Muscle layer of colon (tissue), 2 donors: Measurements from ENCODE around the gene SCAF4.

ENCODE experiments used
- H3K27ac ChIP-seq: one replicate; pipeline ENCODE4 v1.7.0; 2013; ENCODE audit warnings: low read depth, mild to moderate bottlenecking, low read length, moderate library complexity
- H3K27me3 ChIP-seq, 2 donors: one replicate each; pipeline ENCODE4 v1.7.0; 2013; ENCODE audit warnings: low read length in 2 of 2, mild to moderate bottlenecking in 2 of 2; ENCODE audit not compliant: insufficient read depth in 2 of 2, control insufficient read depth in 1 of 2
- H3K36me3 ChIP-seq: one replicate; pipeline ENCODE4 v1.7.0; 2013; ENCODE audit warnings: mild to moderate bottlenecking, low read length; ENCODE audit not compliant: insufficient read depth
- H3K4me1 ChIP-seq: one replicate; pipeline ENCODE4 v1.7.0; 2013; ENCODE audit warnings: mild to moderate bottlenecking, low read length; ENCODE audit not compliant: insufficient read depth
- H3K4me3 ChIP-seq, 2 donors: one replicate each; pipeline ENCODE4 v1.7.0; 2013; ENCODE audit warnings: low read length in 2 of 2, low read depth in 1 of 2, mild to moderate bottlenecking in 1 of 2, moderate library complexity in 1 of 2
- H3K9ac ChIP-seq: one replicate; pipeline ENCODE4 v1.7.0; 2013; ENCODE audit warnings: low read length
- H3K9me3 ChIP-seq: one replicate; pipeline ENCODE4 v1.7.0; 2013; ENCODE audit warnings: mild to moderate bottlenecking, low read length
- donor health status: abdominal sarcoma.
- donor health status: Adenocarcinoma of cecum.

The SCAF4 gene

GRCh38 chr21:31711326-31711725, 20.6 kb downstream of the SCAF4 start:
- no peak overlapping the region for H3K4me3 ChIP-seq
- no peak overlapping the region for H3K27ac ChIP-seq
- peaks cover 33% of the 10 kb centered on the region for H3K4me1 ChIP-seq
- H3K9me3 ChIP-seq: no peaks in the 10 kb centered on the region
- no peak overlapping the region for H3K9ac ChIP-seq
- H3K27me3 ChIP-seq: no peaks in the 10 kb centered on the region
- H3K36me3 ChIP-seq: no peaks in the 10 kb centered on the region

- Histone ChIP-seq H3K36me3 (no peaks in the 10 kb centered on the region), H3K27ac (no peak overlapping the region), H3K4me1 (peaks cover 26% of the 10 kb centered on the region), H3K9me3 (no peaks in the 10 kb centered on the region), H3K4me3 (no peak overlapping the region), H3K27me3 (no peaks in the 10 kb centered on the region), H3K9ac (no peak overlapping the region)
Measured at GRCh38 chr21:31710586-31710985, 21.3 kb downstream of the SCAF4 start.

DNA sequence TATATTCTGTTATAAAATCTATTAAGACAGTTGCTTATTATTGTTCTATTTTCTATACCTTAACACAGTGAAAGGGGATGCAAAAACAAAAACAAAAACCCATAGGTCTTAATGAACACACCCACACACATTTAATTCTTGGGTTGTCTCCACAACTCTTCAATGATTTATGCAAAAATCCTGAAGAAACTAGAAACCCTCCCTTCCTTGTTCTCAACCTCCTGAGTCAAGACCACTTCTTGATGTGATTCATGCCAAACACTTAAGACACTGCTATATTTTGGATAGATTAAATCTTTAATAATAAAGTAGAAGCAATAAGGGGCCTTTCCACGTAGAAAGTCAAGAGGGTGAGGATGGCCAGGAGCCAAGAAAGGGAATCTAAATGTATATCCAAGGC, 23.4 kb downstream of the SCAF4 start:
- no peak overlapping the region for H3K4me3 ChIP-seq
- H3K27me3 ChIP-seq: no peaks in the 10 kb centered on the region
- no peaks in the 10 kb centered on the region for H3K9me3 ChIP-seq
- H3K4me1 ChIP-seq: peaks cover 23% of the 10 kb centered on the region
- H3K27ac ChIP-seq: no peak overlapping the region
- H3K9ac ChIP-seq: no peak overlapping the region
- peaks cover 4% of the 10 kb centered on the region for H3K36me3 ChIP-seq

DNA sequence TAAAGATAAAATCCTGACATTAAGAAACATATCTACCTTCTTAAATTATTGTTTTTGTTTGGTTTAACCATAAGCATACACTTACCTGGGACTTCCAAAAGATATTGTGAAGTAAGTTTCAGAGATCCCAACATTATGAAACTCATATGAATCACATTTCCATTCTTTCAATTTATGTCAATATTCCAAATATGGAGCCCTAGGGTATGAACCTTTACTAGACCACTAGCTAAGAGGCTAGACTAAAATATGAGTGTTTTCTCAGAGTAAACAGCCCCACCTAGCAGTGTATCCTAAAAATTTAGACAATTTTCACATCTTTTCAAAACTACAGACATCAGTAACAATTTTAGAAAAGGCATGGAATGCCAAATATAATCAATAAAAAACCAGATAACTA, 24.4 kb downstream of the SCAF4 start:
- H3K4me1 ChIP-seq: peaks cover 23% of the 10 kb centered on the region
- no peak overlapping the region for H3K27ac ChIP-seq
- no peak overlapping the region for H3K9ac ChIP-seq
- H3K9me3 ChIP-seq: no peaks in the 10 kb centered on the region
- no peaks in the 10 kb centered on the region for H3K27me3 ChIP-seq
- no peak overlapping the region for H3K4me3 ChIP-seq
- peaks cover 8% of the 10 kb centered on the region for H3K36me3 ChIP-seq

GRCh38 chr21:31706562-31706961, 25.4 kb downstream of the SCAF4 start:
- Histone ChIP-seq H3K27ac (no peak overlapping the region), H3K27me3 (no peaks in the 10 kb centered on the region), H3K36me3 (peaks cover 13% of the 10 kb centered on the region), H3K4me1 (peaks cover 23% of the 10 kb centered on the region), H3K9me3 (no peaks in the 10 kb centered on the region), H3K9ac (no peak overlapping the region), H3K4me3 (no peak overlapping the region)

GRCh38 chr21:31700040-31700439, 31.9 kb downstream of the SCAF4 start:
- Histone ChIP-seq H3K36me3 (peaks cover 50% of the 10 kb centered on the region), H3K4me3 (no peak overlapping the region), H3K27ac (no peak overlapping the region), H3K9ac (no peak overlapping the region), H3K9me3 (no peaks in the 10 kb centered on the region), H3K27me3 (no peaks in the 10 kb centered on the region), H3K4me1 (no peaks in the 10 kb centered on the region)

- Histone ChIP-seq H3K4me3 (no peak overlapping the region), H3K27ac (no peak overlapping the region), H3K4me1 (no peaks in the 10 kb centered on the region), H3K27me3 (no peaks in the 10 kb centered on the region), H3K9me3 (no peaks in the 10 kb centered on the region), H3K36me3 (peaks cover 60% of the 10 kb centered on the region), H3K9ac (no peak overlapping the region)
Measured at GRCh38 chr21:31698461-31698860, 33.5 kb downstream of the SCAF4 start.

DNA sequence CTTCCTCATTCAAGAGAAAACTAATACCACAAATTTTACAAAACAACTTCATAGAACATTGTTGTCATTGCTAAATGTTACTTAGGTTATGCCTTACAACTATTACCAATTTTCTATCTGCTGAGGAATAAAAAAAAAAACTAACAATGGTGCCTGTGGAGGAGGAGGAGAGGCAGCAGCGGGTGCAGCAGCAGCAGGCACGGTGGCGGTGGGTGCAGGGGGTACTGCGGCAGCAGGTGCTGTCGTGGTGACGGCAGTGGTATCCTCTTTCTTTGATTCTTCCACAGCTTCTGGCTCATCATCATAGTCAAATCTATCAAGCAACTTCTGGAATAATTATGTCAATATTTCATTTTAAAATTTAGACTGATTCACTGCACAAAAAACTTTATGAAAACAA, 35.5 kb downstream of the SCAF4 start:
- H3K36me3 ChIP-seq: peaks cover 69% of the 10 kb centered on the region
- no peak overlapping the region for H3K9ac ChIP-seq

DNA sequence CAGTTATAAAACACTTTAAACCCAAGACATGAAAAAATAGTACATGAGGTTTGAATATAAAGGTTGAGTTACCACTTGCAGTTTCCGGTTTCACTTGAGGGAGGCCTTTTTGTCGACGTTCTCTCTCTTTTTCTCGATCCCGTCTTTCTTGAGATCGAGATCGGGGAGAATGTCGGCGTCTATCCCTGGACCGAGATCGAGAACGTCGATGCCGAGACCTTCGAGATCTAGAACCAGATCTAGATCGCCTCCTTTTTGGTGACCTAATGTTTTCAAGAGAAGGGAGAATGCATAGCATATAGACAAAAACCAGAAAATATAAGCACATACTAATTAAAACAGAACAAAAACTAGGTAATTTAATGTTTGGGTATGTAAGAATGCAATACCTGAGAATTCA, 38.7 kb downstream of the SCAF4 start:
- H3K9ac ChIP-seq: no peak overlapping the region
- H3K27me3 ChIP-seq: no peaks in the 10 kb centered on the region
- no peak overlapping the region for H3K27ac ChIP-seq
- no peaks in the 10 kb centered on the region for H3K4me1 ChIP-seq
- no peaks in the 10 kb centered on the region for H3K9me3 ChIP-seq
- no peak overlapping the region for H3K4me3 ChIP-seq
- H3K36me3 ChIP-seq: peaks cover 74% of the 10 kb centered on the region

More for the DNA sequence above, 35.5 kb downstream of the SCAF4 start:
- Histone ChIP-seq H3K9me3 (no peaks in the 10 kb centered on the region), H3K27ac (no peak overlapping the region), H3K4me1 (no peaks in the 10 kb centered on the region), H3K27me3 (no peaks in the 10 kb centered on the region), H3K4me3 (no peak overlapping the region)

GRCh38 chr21:31688603-31689368, 43.1 kb downstream of the SCAF4 start:
- H3K4me3 ChIP-seq: no peak overlapping the region
- H3K27ac ChIP-seq: no peak overlapping the region
- no peaks in the 10 kb centered on the region for H3K27me3 ChIP-seq
- no peaks in the 10 kb centered on the region for H3K4me1 ChIP-seq
- no peaks in the 10 kb centered on the region for H3K9me3 ChIP-seq
- H3K36me3 ChIP-seq: peaks cover 62% of the 10 kb centered on the region
- H3K9ac ChIP-seq: no peak overlapping the region

DNA sequence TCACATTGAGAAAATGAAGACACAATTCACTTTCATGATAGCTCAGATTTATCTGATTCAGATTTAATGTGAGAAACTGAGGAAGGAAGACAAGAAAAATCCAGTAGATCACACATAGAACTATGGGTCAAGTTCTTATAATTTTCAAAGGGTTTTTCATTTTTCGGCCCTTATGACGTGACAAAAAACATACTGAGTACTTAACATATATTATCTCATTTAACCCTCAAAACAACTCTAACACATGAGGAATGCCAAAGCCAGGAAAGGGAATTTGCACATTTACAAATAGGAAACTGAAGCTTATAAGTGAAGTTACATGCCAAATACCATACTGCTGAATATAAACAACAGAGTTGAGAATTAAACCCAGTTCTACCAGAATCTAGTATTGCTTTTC, 44.8 kb downstream of the SCAF4 start:
- no peak overlapping the region for H3K9ac ChIP-seq
- H3K27ac ChIP-seq: no peak overlapping the region
- H3K27me3 ChIP-seq: no peaks in the 10 kb centered on the region
- H3K9me3 ChIP-seq: no peaks in the 10 kb centered on the region
- H3K4me3 ChIP-seq: no peak overlapping the region
- H3K4me1 ChIP-seq: no peaks in the 10 kb centered on the region
- peaks cover 60% of the 10 kb centered on the region for H3K36me3 ChIP-seq

GRCh38 chr21:31686272-31686915, 45.5 kb downstream of the SCAF4 start:
- Histone ChIP-seq H3K36me3 (peaks cover 52% of the 10 kb centered on the region), H3K9me3 (no peaks in the 10 kb centered on the region), H3K4me3 (no peak overlapping the region), H3K9ac (no peak overlapping the region), H3K4me1 (no peaks in the 10 kb centered on the region), H3K27ac (no peak overlapping the region), H3K27me3 (no peaks in the 10 kb centered on the region)
